GM23248 (cell line): ENCODE results near the gene COPA.

Experiments used
- EZH2 ChIP-seq: fragments of 200-600 bp; sonication (generic); IDR thresholded peaks from 2 replicates; pipeline ENCODE4 v1.6.1; 2018; ENCODE audit warnings: antibody characterized with exemption, mild to moderate bottlenecking; ENCODE audit not compliant: insufficient read depth, poor library complexity, severe bottlenecking
- EZH2phosphoT487 ChIP-seq: fragments of 200-600 bp; sonication (generic); IDR thresholded peaks from 2 replicates; pipeline ENCODE4 v1.6.1; 2018; ENCODE audit warnings: antibody characterized with exemption, moderate library complexity, mild to moderate bottlenecking, low read depth; ENCODE audit not compliant: insufficient read depth

DNA sequence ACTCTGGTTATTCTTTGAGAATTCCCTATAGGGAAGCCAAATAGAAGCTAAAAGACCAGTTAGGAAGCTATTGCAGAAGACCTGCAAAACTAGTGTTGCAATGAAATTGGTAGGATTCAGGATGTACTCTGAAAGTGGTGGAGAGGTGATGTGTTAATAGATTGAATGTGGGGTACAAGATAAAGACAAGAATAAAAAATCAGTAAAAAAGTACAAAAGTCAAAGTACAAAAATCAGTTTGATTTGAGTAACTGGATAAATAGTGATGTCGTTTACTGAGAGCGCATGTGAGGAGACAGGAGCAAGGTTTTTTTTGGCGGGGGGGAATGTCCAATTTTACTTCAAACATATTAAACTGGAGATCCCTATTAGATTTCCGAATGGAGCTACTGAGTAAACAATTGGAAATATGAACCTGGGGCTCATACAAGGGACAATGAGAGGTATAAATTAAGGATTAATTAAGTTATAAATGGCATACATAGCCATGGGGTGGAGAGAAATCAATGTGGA lies 78.2 kb downstream of the COPA start:
- TF ChIP-seq EZH2phosphoT487: no peak
- TF ChIP-seq EZH2: no peak
